ENCODE data around the gene FAM131C.

FAM131C gene

GRCh38 chr1:16115468-16115983, 42.1 kb upstream of the FAM131C start:
- no peak for DNase-seq (ENCODE audit: low spot score)
- TF ChIP-seq CTCF (IDR thresholded peaks at IDR 0.05; ENCODE audit: extremely low read depth, insufficient read depth, missing control alignments), result no peak
- in situ Hi-C loops (cut with MboI; ENCODE audit: low pct_unique_long_range_greater_than_20kb, low sequenced_read_pairs, unreplicated experiment), result loop anchor here (25.0 kb wide), 1 partner anchor 497 kb away; the partner anchor contains the start of gene NBPF1

GRCh38 chr1:16114527-16115467, 41.3 kb upstream of the FAM131C start:
- no peak for DNase-seq (ENCODE audit: low spot score)
- no peak for TF ChIP-seq CTCF (IDR thresholded peaks at IDR 0.05; ENCODE audit: extremely low read depth, insufficient read depth, missing control alignments)
- in situ Hi-C loops (cut with MboI; ENCODE audit: low pct_unique_long_range_greater_than_20kb, low sequenced_read_pairs, unreplicated experiment), result loop anchor here (25.0 kb wide), 1 partner anchor 498 kb away; the partner anchor contains the start of gene NBPF1

- in situ Hi-C loops (cut with MboI; ENCODE audit: low pct_unique_long_range_greater_than_20kb, low sequenced_read_pairs, unreplicated experiment), result loop anchor here (25.0 kb wide), 1 partner anchor 499 kb away; the partner anchor contains the start of gene NBPF1
- DNase-seq (ENCODE audit: low spot score), result no peak
- TF ChIP-seq CTCF (IDR thresholded peaks at IDR 0.05; ENCODE audit: extremely low read depth, insufficient read depth, missing control alignments), result no peak
Observed at GRCh38 chr1:16112596-16113555, 39.4 kb upstream of the FAM131C start.

- in situ Hi-C loops (cut with MboI; ENCODE audit: low pct_unique_long_range_greater_than_20kb, low sequenced_read_pairs, unreplicated experiment), result loop anchor here (25.0 kb wide), 1 partner anchor 500 kb away; the partner anchor contains the start of gene NBPF1
- no peak for DNase-seq (ENCODE audit: low spot score)
- TF ChIP-seq CTCF (IDR thresholded peaks at IDR 0.05; ENCODE audit: extremely low read depth, insufficient read depth, missing control alignments), result no peak
Observed at GRCh38 chr1:16111771-16112595, 38.5 kb upstream of the FAM131C start.

- DNase-seq (ENCODE audit: low spot score), result no peak
- no peak for TF ChIP-seq CTCF (IDR thresholded peaks at IDR 0.05; ENCODE audit: extremely low read depth, insufficient read depth, missing control alignments)
- in situ Hi-C loops (cut with MboI; ENCODE audit: low pct_unique_long_range_greater_than_20kb, low sequenced_read_pairs, unreplicated experiment), result loop anchor here (25.0 kb wide), 1 partner anchor 501 kb away; the partner anchor contains the start of gene NBPF1
Observed at GRCh38 chr1:16110884-16111283, 37.4 kb upstream of the FAM131C start.

Measured in GM13977 (cell line).